Endothelial cell (in vitro differentiated cells): ENCODE data around the gene KLF3. TPM values are rescaled to one million over a fixed set of nuclear protein-coding genes. Genes with fewer than 3 reads are reported as not detected.

ENCODE experiments used
- DNase-seq: peaks from one replicate; pipeline ENCODE4 v3.0.0; 2021; ENCODE audit warnings: low spot score
- H3K27ac Mint-ChIP-seq: one replicate; pipeline ENCODE4 v1.8.0; 2021; ENCODE audit warnings: mixed read lengths, inconsistent platforms; ENCODE audit not compliant: unreplicated experiment
- H3K27me3 Mint-ChIP-seq: one replicate; pipeline ENCODE4 v1.8.0; 2021; ENCODE audit warnings: mild to moderate bottlenecking, moderate library complexity, mixed read lengths, inconsistent platforms; ENCODE audit not compliant: unreplicated experiment
- H3K36me3 Mint-ChIP-seq: one replicate; pipeline ENCODE4 v1.8.0; 2021; ENCODE audit warnings: mild to moderate bottlenecking, low read depth, mixed read lengths, inconsistent platforms; ENCODE audit not compliant: unreplicated experiment
- H3K4me1 Mint-ChIP-seq: one replicate; pipeline ENCODE4 v1.8.0; 2021; ENCODE audit warnings: mild to moderate bottlenecking, mixed read lengths, inconsistent platforms; ENCODE audit not compliant: unreplicated experiment
- H3K4me3 Mint-ChIP-seq: one replicate; pipeline ENCODE4 v1.8.0; 2021; ENCODE audit warnings: mild to moderate bottlenecking, mixed read lengths, inconsistent platforms; ENCODE audit not compliant: unreplicated experiment
- H3K9me3 Mint-ChIP-seq: one replicate; pipeline ENCODE4 v1.8.0; 2021; ENCODE audit warnings: mixed read lengths, inconsistent platforms; ENCODE audit not compliant: unreplicated experiment
- total RNA-seq: library from RNA; stranded (reverse); fragmentation: NEBNext Ultra II Directional; extraction: Animal tissue kit (Norgen Biotek cat#: 25700); gene quantifications from one replicate; pipeline ENCODE4 v1.2.1, GENCODE V29; 2021; ENCODE audit not compliant: unreplicated experiment
- TF ChIP-seq, protein P1 (sequence below): fragments of 200-600 bp; sonication (generic); IDR thresholded peaks from one replicate; pipeline ENCODE4 v1.5.0; 2021; ENCODE audit warnings: antibody characterized with exemption; ENCODE audit not compliant: unreplicated experiment

Gene KLF3
- total RNA-seq, 1 donor from 2014 or later = 73.4 TPM

- no peak for DNase-seq
- TF ChIP-seq, protein P1, sequence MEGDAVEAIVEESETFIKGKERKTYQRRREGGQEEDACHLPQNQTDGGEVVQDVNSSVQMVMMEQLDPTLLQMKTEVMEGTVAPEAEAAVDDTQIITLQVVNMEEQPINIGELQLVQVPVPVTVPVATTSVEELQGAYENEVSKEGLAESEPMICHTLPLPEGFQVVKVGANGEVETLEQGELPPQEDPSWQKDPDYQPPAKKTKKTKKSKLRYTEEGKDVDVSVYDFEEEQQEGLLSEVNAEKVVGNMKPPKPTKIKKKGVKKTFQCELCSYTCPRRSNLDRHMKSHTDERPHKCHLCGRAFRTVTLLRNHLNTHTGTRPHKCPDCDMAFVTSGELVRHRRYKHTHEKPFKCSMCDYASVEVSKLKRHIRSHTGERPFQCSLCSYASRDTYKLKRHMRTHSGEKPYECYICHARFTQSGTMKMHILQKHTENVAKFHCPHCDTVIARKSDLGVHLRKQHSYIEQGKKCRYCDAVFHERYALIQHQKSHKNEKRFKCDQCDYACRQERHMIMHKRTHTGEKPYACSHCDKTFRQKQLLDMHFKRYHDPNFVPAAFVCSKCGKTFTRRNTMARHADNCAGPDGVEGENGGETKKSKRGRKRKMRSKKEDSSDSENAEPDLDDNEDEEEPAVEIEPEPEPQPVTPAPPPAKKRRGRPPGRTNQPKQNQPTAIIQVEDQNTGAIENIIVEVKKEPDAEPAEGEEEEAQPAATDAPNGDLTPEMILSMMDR = no peak
- Mint-ChIP-seq H3K27me3 (no peaks in the 10 kb centered on the region), H3K27ac (peak overlapping the region; percentile 61), H3K36me3 (peaks cover 44% of the 10 kb centered on the region), H3K9me3 (no peaks in the 10 kb centered on the region), H3K4me1 (peaks cover 13% of the 10 kb centered on the region), H3K4me3 (no peak overlapping the region)
These were observed 27.4 kb downstream of the KLF3 start for GRCh38 chr4:38691251-38692008.

DNA sequence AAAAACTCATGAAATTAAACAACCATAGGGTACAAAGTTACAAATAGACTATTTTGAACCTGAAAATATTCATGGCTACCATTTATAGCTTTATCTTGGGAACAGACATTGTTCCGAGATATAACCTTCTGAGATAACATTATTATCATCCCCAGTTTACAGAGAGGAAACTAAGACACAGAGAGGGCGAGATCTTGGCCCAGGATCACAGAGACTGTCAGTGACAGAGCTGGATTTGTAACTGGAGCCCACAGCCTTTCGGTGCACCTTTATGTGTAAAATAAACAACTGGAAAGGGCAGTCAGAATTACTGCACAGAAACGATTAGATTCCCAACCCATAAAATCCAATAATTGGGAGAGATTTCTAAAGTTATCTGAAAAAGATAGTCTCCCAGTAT lies 28.4 kb downstream of the KLF3 start:
- peaks cover 11% of the 10 kb centered on the region for H3K4me1 Mint-ChIP-seq
- DNase-seq = no peak
- no peaks in the 10 kb centered on the region for H3K27me3 Mint-ChIP-seq
- TF ChIP-seq, protein P1 = no peak
- H3K9me3 Mint-ChIP-seq = no peaks in the 10 kb centered on the region
- H3K36me3 Mint-ChIP-seq = peaks cover 52% of the 10 kb centered on the region
- no peak overlapping the region for H3K27ac Mint-ChIP-seq
- no peak overlapping the region for H3K4me3 Mint-ChIP-seq

DNA sequence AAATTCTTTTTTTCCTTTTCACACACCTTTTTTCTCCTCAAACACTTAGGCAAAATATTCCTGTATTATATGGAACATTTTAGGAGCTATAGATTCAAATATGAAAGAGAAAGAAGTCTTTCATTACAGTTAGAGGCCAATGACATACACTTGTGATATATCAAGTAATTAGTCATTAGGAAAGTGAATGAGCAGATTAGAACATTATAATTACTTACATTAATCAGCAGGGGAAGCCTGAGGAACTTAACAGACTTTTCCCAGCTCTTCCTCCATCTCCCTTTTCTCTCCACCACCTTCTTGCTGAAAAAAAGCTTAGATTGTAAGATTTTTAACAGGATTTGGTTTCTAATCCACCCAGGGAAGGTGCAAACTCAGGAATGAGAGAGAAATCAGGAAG lies 29.6 kb downstream of the KLF3 start:
- DNase-seq = no peak
- Mint-ChIP-seq H3K4me3 (peak overlapping the region; percentile 15), H3K4me1 (peaks cover 5% of the 10 kb centered on the region), H3K36me3 (peaks cover 54% of the 10 kb centered on the region), H3K9me3 (no peaks in the 10 kb centered on the region), H3K27me3 (peaks cover 3% of the 10 kb centered on the region), H3K27ac (no peak overlapping the region)
- TF ChIP-seq, protein P1 = no peak

DNA sequence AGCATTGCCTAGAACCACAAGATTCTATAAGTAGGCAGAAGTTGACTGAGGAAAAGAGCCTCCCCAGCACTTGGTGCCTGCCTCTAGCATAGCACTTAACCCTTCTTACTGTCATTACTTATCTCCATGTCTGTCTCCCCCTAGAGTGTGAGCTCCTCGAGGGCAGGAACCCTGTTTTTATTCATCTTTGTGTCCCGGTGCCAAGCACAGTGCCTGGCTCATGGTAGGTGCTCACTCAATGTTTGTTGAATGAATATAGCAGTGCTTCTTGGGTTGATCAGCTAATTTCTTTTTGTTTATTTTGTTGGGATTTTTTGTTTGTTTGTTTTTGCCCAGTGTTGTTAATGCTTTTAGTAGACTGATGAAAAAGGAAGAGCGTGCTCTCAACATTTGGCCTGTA lies 30.3 kb downstream of the KLF3 start:
- Mint-ChIP-seq H3K9me3 (no peaks in the 10 kb centered on the region), H3K4me1 (no peaks in the 10 kb centered on the region), H3K27ac (no peak overlapping the region), H3K27me3 (peaks cover 3% of the 10 kb centered on the region), H3K36me3 (peaks cover 47% of the 10 kb centered on the region), H3K4me3 (no peak overlapping the region)
- DNase-seq = no peak
- TF ChIP-seq, protein P1 = no peak

DNA sequence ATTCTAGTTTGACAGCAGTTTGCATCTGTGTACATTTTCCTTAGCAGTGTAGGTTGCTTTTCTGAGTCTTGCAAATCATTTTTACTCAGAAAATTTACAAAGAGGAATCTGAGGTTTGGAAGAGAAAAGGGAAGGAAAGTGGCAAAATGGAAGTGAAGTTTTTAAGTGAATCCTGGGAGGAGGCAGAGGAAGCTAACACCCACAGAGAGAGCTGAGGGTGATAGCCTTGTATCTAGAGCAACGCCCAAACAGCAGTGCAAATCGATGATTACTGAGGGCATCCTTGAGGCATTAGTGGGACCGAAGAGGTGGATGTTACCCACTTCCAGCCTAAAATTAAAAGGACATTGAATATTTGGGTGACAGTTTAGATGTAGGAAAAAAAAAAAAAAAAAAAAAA lies 31.8 kb downstream of the KLF3 start:
- no peak overlapping the region for H3K27ac Mint-ChIP-seq
- no peaks in the 10 kb centered on the region for H3K4me1 Mint-ChIP-seq
- TF ChIP-seq, protein P1 = no peak

More for the DNA sequence above, 31.8 kb downstream of the KLF3 start:
- H3K27me3 Mint-ChIP-seq = peaks cover 3% of the 10 kb centered on the region
- no peak for DNase-seq
- no peak overlapping the region for H3K4me3 Mint-ChIP-seq
- H3K9me3 Mint-ChIP-seq = no peaks in the 10 kb centered on the region
- H3K36me3 Mint-ChIP-seq = peaks cover 35% of the 10 kb centered on the region
